Panc1 (cell line): ENCODE results near the gene INVS. TPM values are rescaled to one million over a fixed set of nuclear protein-coding genes. Genes with fewer than 3 reads are reported as not detected.

Experiments
- ATAC-seq: fragments of 200-7000 bp; cut with Tn5 transposase; 2 replicates; pipeline ENCODE4 v1.9.1; 2020; ENCODE audit warnings: mild to moderate bottlenecking, moderate library complexity
- BruUV-seq: library from RNA; stranded (reverse); fragments of 400-500 nt; replicated peaks from 2 replicates; lab custom pipeline; 2021; lab: Mats Ljungman, UMichigan
- CTCF ChIA-PET: fragments of 300-600 bp; sonication (Branson Sonifier 250); formaldehyde crosslinking; loops from one replicate; lab custom pipeline; 2022; ENCODE audit warnings: antibody characterized with exemption; lab: Charles Lee
- POLR2A ChIA-PET: fragments of 300-600 bp; sonication (Branson Sonifier 250); formaldehyde crosslinking; loops from one replicate; lab custom pipeline; 2022; ENCODE audit warnings: antibody characterized with exemption; lab: Charles Lee
- DNase-seq: peaks from one replicate; pipeline ENCODE4 v3.0.0-alpha.2; 2010; ENCODE audit warnings: low read depth, low spot score
- H3K27ac ChIP-seq: 2 replicates; pipeline ENCODE4 v1.5.1; 2011; ENCODE audit warnings: mild to moderate bottlenecking, low read length, inconsistent platforms
- H3K27me3 ChIP-seq: fragments of 200-500 bp; sonication (Bioruptor generic); 2 replicates; pipeline ENCODE4 v1.6.0; 2014; ENCODE audit warnings: low read length, inconsistent platforms; ENCODE audit not compliant: control insufficient read depth, insufficient read depth
- H3K36me3 ChIP-seq: fragments of 200-500 bp; sonication (Bioruptor generic); 2 replicates; pipeline ENCODE4 v1.5.1; 2014; ENCODE audit warnings: inconsistent platforms, mild to moderate bottlenecking, low read length, moderate library complexity; ENCODE audit not compliant: control insufficient read depth, insufficient read depth
- H3K4me1 ChIP-seq: 2 replicates; pipeline ENCODE4 v1.5.1; 2011; ENCODE audit warnings: inconsistent platforms, mild to moderate bottlenecking, low read length, moderate library complexity; ENCODE audit not compliant: control insufficient read depth, insufficient read depth
- H3K4me3 ChIP-seq, 2 experiments: 2 replicates each; pipeline ENCODE4 v1.5.1; 2011 to 2012; ENCODE audit warnings: low read depth in 2 of 2, low read length in 2 of 2, mild to moderate bottlenecking in 2 of 2, inconsistent platforms in 1 of 2, moderate library complexity in 1 of 2
- H3K9me3 ChIP-seq: fragments of 200-500 bp; sonication (Bioruptor generic); 2 replicates; pipeline ENCODE4 v1.5.1; 2014; ENCODE audit warnings: low read depth, mild to moderate bottlenecking, inconsistent platforms, low read length, moderate library complexity; ENCODE audit not compliant: control insufficient read depth, insufficient read depth
- POLR2AphosphoS5 ChIP-seq: IDR thresholded peaks from 2 replicates; pipeline ENCODE4 v1.6.1; 2012; ENCODE audit warnings: mild to moderate bottlenecking, low read depth, low read length, moderate library complexity
- SIN3A ChIP-seq: IDR thresholded peaks from 2 replicates; pipeline ENCODE4 v1.6.1; 2012; ENCODE audit warnings: low read depth, mild to moderate bottlenecking, low read length, moderate library complexity, borderline replicate concordance; ENCODE audit not compliant: insufficient read depth
- TCF7L2 ChIP-seq: IDR thresholded peaks from 2 replicates; pipeline ENCODE4 v1.6.1; 2011; ENCODE audit warnings: mild to moderate bottlenecking, low read depth, low read length, inconsistent platforms
- in situ Hi-C: cut with HindIII; loops from 2 replicates; pipeline ENCODE4 v1.10.0; 2016; ENCODE audit warnings: low sequenced_read_pairs, low pct_unique_long_range_greater_than_20kb
- intact Hi-C: fragments of 100-400 bp; cut with micrococcal nuclease; formaldehyde crosslinking; loops from one replicate; pipeline ENCODE4 v1.10.0; 2022; ENCODE audit not compliant: unreplicated experiment
- total RNA-seq: library from RNA; stranded (reverse); gene quantifications from one replicate; pipeline ENCODE4 v1.2.1, GENCODE V29; 2021; ENCODE audit not compliant: unreplicated experiment
- TF ChIP-seq, protein P1 (sequence below): fragments of 450-650 bp; IDR thresholded peaks from 2 replicates; pipeline ENCODE4 v1.5.1; 2017; ENCODE audit warnings: mild to moderate bottlenecking
- TF ChIP-seq, protein P2 (sequence below), 2 experiments: IDR thresholded peaks; 2 replicates each; pipeline ENCODE4 v1.6.1; 2011 to 2012; ENCODE audit warnings: low read depth in 2 of 2, control low read depth in 1 of 2, low read length in 1 of 2, mild to moderate bottlenecking in 1 of 2, moderate library complexity in 1 of 2; ENCODE audit not compliant: insufficient read depth in 1 of 2

The INVS gene
- total RNA-seq, 1 experiment from 2014 or later = 8.2 TPM

GRCh38 chr9:100211476-100211875 is 112.4 kb downstream of the INVS start:
- H3K36me3 ChIP-seq = no peaks in the 10 kb centered on the region
- DNase-seq (no peak), ATAC-seq (no peak)
- no peaks in the 10 kb centered on the region for H3K9me3 ChIP-seq
- in situ Hi-C loops (no loop called here), intact Hi-C loops (no loop called here)
- TF ChIP-seq, protein P1, sequence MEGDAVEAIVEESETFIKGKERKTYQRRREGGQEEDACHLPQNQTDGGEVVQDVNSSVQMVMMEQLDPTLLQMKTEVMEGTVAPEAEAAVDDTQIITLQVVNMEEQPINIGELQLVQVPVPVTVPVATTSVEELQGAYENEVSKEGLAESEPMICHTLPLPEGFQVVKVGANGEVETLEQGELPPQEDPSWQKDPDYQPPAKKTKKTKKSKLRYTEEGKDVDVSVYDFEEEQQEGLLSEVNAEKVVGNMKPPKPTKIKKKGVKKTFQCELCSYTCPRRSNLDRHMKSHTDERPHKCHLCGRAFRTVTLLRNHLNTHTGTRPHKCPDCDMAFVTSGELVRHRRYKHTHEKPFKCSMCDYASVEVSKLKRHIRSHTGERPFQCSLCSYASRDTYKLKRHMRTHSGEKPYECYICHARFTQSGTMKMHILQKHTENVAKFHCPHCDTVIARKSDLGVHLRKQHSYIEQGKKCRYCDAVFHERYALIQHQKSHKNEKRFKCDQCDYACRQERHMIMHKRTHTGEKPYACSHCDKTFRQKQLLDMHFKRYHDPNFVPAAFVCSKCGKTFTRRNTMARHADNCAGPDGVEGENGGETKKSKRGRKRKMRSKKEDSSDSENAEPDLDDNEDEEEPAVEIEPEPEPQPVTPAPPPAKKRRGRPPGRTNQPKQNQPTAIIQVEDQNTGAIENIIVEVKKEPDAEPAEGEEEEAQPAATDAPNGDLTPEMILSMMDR = no peak
- TF ChIP-seq POLR2AphosphoS5 = no peak
- TF ChIP-seq, protein P2, sequence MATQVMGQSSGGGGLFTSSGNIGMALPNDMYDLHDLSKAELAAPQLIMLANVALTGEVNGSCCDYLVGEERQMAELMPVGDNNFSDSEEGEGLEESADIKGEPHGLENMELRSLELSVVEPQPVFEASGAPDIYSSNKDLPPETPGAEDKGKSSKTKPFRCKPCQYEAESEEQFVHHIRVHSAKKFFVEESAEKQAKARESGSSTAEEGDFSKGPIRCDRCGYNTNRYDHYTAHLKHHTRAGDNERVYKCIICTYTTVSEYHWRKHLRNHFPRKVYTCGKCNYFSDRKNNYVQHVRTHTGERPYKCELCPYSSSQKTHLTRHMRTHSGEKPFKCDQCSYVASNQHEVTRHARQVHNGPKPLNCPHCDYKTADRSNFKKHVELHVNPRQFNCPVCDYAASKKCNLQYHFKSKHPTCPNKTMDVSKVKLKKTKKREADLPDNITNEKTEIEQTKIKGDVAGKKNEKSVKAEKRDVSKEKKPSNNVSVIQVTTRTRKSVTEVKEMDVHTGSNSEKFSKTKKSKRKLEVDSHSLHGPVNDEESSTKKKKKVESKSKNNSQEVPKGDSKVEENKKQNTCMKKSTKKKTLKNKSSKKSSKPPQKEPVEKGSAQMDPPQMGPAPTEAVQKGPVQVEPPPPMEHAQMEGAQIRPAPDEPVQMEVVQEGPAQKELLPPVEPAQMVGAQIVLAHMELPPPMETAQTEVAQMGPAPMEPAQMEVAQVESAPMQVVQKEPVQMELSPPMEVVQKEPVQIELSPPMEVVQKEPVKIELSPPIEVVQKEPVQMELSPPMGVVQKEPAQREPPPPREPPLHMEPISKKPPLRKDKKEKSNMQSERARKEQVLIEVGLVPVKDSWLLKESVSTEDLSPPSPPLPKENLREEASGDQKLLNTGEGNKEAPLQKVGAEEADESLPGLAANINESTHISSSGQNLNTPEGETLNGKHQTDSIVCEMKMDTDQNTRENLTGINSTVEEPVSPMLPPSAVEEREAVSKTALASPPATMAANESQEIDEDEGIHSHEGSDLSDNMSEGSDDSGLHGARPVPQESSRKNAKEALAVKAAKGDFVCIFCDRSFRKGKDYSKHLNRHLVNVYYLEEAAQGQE (IDR thresholded peaks at IDR 0.05; ENCODE audit: insufficient read depth in 1 of 2, low read depth in 2 of 2, low read length in 1 of 2) = no peak
- TF ChIP-seq SIN3A = no peak
- TF ChIP-seq TCF7L2 = no peak
- no peak overlapping the region for H3K4me3 ChIP-seq
- no peak overlapping the region for H3K27ac ChIP-seq
- H3K27me3 ChIP-seq = no peaks in the 10 kb centered on the region
- H3K4me1 ChIP-seq = no peaks in the 10 kb centered on the region
- ChIA-PET POLR2A (no interaction called here), CTCF (no interaction called here)
- no TSS peak for BruUV-seq

DNA sequence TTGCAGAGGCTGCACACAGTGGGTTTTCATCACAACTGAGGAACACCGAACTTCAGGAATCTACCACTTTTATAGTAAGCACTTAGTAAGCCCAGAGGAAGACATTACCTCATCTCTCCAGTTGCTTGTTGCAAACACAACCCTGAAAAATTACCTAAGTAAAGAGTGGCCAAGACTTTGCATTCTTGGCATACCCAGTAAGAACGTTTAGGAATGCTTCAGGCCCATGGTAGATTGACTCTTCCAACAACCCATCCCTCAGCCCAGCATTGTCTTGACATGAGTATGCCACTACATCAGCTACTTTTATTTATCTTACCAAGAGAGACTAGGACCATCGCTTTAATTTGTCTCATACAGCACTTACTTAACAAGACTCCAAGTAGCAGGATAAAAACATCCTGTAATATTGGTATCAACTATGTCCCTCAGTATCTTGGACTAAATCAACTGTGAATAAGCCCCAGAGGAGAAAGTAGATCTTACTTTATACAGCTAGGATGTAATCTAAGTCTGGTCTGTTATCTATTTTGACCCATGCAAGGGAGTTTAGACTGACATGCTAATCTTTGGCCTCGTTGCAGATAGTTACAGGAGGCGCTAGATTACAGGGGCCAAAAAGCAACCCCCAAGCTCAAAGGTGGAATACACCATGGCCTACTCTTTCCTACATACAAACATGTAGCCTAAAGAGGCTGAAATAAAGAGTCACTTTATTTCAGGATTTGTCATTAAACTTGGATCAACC is 114.9 kb downstream of the INVS start:
- BruUV-seq = no TSS peak
- ATAC-seq = no peak
- no peak overlapping the region for H3K4me3 ChIP-seq
- POLR2A ChIA-PET = no interaction called here
- intact Hi-C loops (no loop called here), in situ Hi-C loops (no loop called here)
- no peaks in the 10 kb centered on the region for H3K9me3 ChIP-seq
- no peak overlapping the region for H3K27ac ChIP-seq
- no peak for DNase-seq
- TF ChIP-seq SIN3A (no peak), TCF7L2 (no peak)
- no peaks in the 10 kb centered on the region for H3K4me1 ChIP-seq
- no peaks in the 10 kb centered on the region for H3K36me3 ChIP-seq
- CTCF ChIA-PET = no interaction called here
- H3K27me3 ChIP-seq = no peaks in the 10 kb centered on the region

DNA sequence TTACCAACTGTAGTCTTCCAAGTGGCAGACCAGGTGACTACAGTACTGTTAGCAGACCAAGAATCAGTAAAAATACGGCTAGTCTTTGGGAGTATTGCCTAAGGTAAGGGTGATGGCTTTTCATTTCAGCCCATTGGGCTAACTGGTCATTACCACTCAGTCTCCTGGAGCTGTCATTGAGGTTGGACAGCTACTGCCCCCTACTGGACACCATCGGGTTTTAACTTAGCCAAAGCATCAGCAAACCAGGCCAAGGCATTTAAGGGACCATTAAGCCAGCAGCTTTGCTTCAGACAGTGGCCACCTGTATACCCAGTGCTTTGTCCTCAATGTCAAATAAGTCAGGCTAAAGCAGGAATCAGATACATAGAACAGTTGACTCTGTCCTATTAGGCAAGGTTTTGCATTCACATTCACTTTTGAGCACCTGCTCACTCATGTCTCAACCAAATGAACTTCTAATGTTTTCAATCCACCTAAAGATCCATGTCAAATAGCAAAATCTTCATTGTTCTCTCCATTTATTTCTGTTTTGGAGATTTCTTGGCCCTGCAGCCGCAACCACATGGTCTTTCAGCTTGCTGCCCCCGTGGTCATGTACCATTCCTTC is 117.2 kb downstream of the INVS start:
- H3K27ac ChIP-seq = no peak overlapping the region
- ChIA-PET POLR2A (no interaction called here), CTCF (interaction anchor here (0.6 kb wide), 1 partner anchor 18 kb away, joined by 11 read pairs; no protein-coding TSS in a partner anchor)
- in situ Hi-C loops = no loop called here
- no peaks in the 10 kb centered on the region for H3K36me3 ChIP-seq
- DNase-seq (peak; percentile 42), ATAC-seq (peak; percentile 69)
- intact Hi-C loops = no loop called here
- H3K9me3 ChIP-seq = no peaks in the 10 kb centered on the region
- H3K4me3 ChIP-seq = no peak overlapping the region
- no peaks in the 10 kb centered on the region for H3K27me3 ChIP-seq
- no peak for TF ChIP-seq POLR2AphosphoS5
- TF ChIP-seq, protein P1 = peak; percentile 70
- no peaks in the 10 kb centered on the region for H3K4me1 ChIP-seq
- no TSS peak for BruUV-seq
